SK-N-SH (cell line): ENCODE results near the gene NUMB. TPM values are rescaled to one million over a fixed set of nuclear protein-coding genes. Genes with fewer than 3 reads are reported as not detected.

Experiments used
- CTCF ChIA-PET: fragments of 300-600, 350-600 bp; formaldehyde crosslinking; extraction: SDS; loops from one replicate; lab custom pipeline; 2021; lab: Yijun Ruan, JAX
- POLR2A ChIA-PET: fragments of 350-600 bp; sonication (Branson Sonifier 250); formaldehyde crosslinking; extraction: SDS; loops from one replicate; lab custom pipeline; 2020; ENCODE audit warnings: antibody characterized with exemption, inconsistent platforms; lab: Yijun Ruan, JAX
- DNase-seq: peaks from one replicate; pipeline ENCODE4 v3.0.0; 2012
- H2AFZ ChIP-seq: fragments of 200-600 bp; sonication (generic); 2 replicates; pipeline ENCODE4 v1.8.1; 2016; ENCODE audit warnings: antibody characterized with exemption, mild to moderate bottlenecking, low read depth
- H3F3A ChIP-seq: fragments of 200-600 bp; sonication (generic); replicated peaks from 2 replicates; pipeline ENCODE3; 2016; ENCODE audit warnings: antibody characterized with exemption, mild to moderate bottlenecking; ENCODE audit not compliant: insufficient read depth
- H3K27ac ChIP-seq, 2 experiments: fragments of 200-500 bp in 1 of 2; fragments of 200-600 bp in 1 of 2; sonication (Bioruptor generic) in 1 of 2; sonication (generic), shearing (Covaris generic) in 1 of 2; 2 replicates each; pipeline versions ENCODE4 v1.5.1 to v1.6.1; 2014 to 2016; ENCODE audit warnings: low read depth in 2 of 2, inconsistent platforms in 1 of 2, low read length in 1 of 2, mild to moderate bottlenecking in 1 of 2, mixed read lengths in 1 of 2
- H3K27me3 ChIP-seq: fragments of 200-600 bp; sonication (generic), shearing (Covaris generic); 2 replicates; pipeline ENCODE4 v1.6.1; 2016; ENCODE audit warnings: mixed run types; ENCODE audit not compliant: insufficient read depth
- H3K36me3 ChIP-seq, 2 experiments: fragments of 200-500 bp in 1 of 2; fragments of 200-600 bp in 1 of 2; sonication (Bioruptor generic) in 1 of 2; sonication (generic) in 1 of 2; replicated peaks in 1 of 2; 2 replicates each; pipeline versions ENCODE3 to v1.5.1; 2014 to 2016; ENCODE audit warnings: low read length in 1 of 2, mild to moderate bottlenecking in 1 of 2; ENCODE audit not compliant: insufficient read depth in 2 of 2, control insufficient read depth in 1 of 2
- H3K4me1 ChIP-seq, 2 experiments: fragments of 200-500 bp in 1 of 2; fragments of 200-600 bp in 1 of 2; sonication (Bioruptor generic) in 1 of 2; sonication (generic), shearing (Covaris generic) in 1 of 2; 2 replicates each; pipeline versions ENCODE4 v1.5.1 to v1.6.1; 2014 to 2016; ENCODE audit warnings: low read depth in 1 of 2, low read length in 1 of 2, mixed run types in 1 of 2; ENCODE audit not compliant: insufficient read depth in 2 of 2, control insufficient read depth in 1 of 2
- H3K4me2 ChIP-seq: fragments of 200-600 bp; sonication (generic), shearing (Covaris generic); 2 replicates; pipeline ENCODE4 v1.6.1; 2017; ENCODE audit warnings: mixed run types
- H3K4me3 ChIP-seq, 2 experiments: fragments of 200-500 bp in 1 of 2; fragments of 200-600 bp in 1 of 2; sonication (Bioruptor generic) in 1 of 2; sonication (generic), shearing (Covaris generic) in 1 of 2; 2 replicates each; pipeline versions ENCODE4 v1.5.1 to v1.8.1; 2014 to 2016; ENCODE audit warnings: low read depth in 2 of 2, inconsistent platforms in 1 of 2, low read length in 1 of 2, mild to moderate bottlenecking in 1 of 2, mixed read lengths in 1 of 2, moderate library complexity in 1 of 2
- H3K79me2 ChIP-seq: fragments of 200-600 bp; sonication (generic); 2 replicates; pipeline ENCODE4 v1.8.1; 2017; ENCODE audit warnings: mild to moderate bottlenecking; ENCODE audit not compliant: insufficient read depth
- H3K9ac ChIP-seq: fragments of 200-600 bp; sonication (generic); 2 replicates; pipeline ENCODE4 v1.6.1; 2017; ENCODE audit warnings: mixed run types
- H3K9me2 ChIP-seq: fragments of 200-600 bp; sonication (generic); 2 replicates; pipeline ENCODE4 v1.6.1; 2017; ENCODE audit warnings: mixed run types
- H3K9me3 ChIP-seq: fragments of 200-600 bp; sonication (generic); 2 replicates; pipeline ENCODE4 v1.6.1; 2017; ENCODE audit warnings: mixed run types, mild to moderate bottlenecking, moderate library complexity
- H4K20me1 ChIP-seq: fragments of 200-600 bp; sonication (generic); 2 replicates; pipeline ENCODE4 v1.6.1; 2017; ENCODE audit warnings: mild to moderate bottlenecking, mixed run types; ENCODE audit not compliant: insufficient read depth
- ELF1 ChIP-seq: IDR thresholded peaks from 2 replicates; pipeline ENCODE4 v1.4.0; 2012
- FOSL2 ChIP-seq: IDR thresholded peaks from 2 replicates; pipeline ENCODE4 v1.4.0; 2012; ENCODE audit warnings: low read depth, mild to moderate bottlenecking, moderate library complexity, borderline replicate concordance
- FOXJ3 ChIP-seq: sonication (generic); formaldehyde crosslinking; IDR thresholded peaks from 2 replicates; pipeline ENCODE4 v1.5.1; 2020; ENCODE audit warnings: mild to moderate bottlenecking, missing genetic modification reagents
- FOXM1 ChIP-seq: IDR thresholded peaks from 2 replicates; pipeline ENCODE4 v1.4.0; 2012; ENCODE audit warnings: low read depth, mild to moderate bottlenecking
- GABPA ChIP-seq: IDR thresholded peaks from 2 replicates; pipeline ENCODE4 v1.4.0; 2012; ENCODE audit warnings: low read depth, mild to moderate bottlenecking
- GATA2 ChIP-seq: sonication (generic); formaldehyde crosslinking; IDR thresholded peaks from 2 replicates; pipeline ENCODE4 v1.5.0; 2020; ENCODE audit warnings: mild to moderate bottlenecking, missing genetic modification reagents
- JUND ChIP-seq: IDR thresholded peaks from 2 replicates; pipeline ENCODE4 v1.4.0; 2012
- MAX ChIP-seq: IDR thresholded peaks from 2 replicates; pipeline ENCODE4 v1.4.0; 2012; ENCODE audit warnings: low read depth
- MEF2A ChIP-seq: IDR thresholded peaks from 2 replicates; pipeline ENCODE4 v1.4.0; 2012; ENCODE audit warnings: low read depth, borderline replicate concordance
- MXI1 ChIP-seq: IDR thresholded peaks from 2 replicates; pipeline ENCODE4 v1.6.1; 2012; ENCODE audit warnings: mild to moderate bottlenecking, low read depth, low read length, improper control_type of control experiment
- NFIC ChIP-seq: IDR thresholded peaks from 2 replicates; pipeline ENCODE4 v1.4.0; 2012; ENCODE audit warnings: borderline replicate concordance
- PBX3 ChIP-seq: IDR thresholded peaks from 2 replicates; pipeline ENCODE4; 2012
- POLR2AphosphoS5 ChIP-seq: IDR thresholded peaks from 2 replicates; pipeline ENCODE4 v1.6.1; 2012; ENCODE audit warnings: low read depth, low read length
- RAD21 ChIP-seq: IDR thresholded peaks from 2 replicates; pipeline ENCODE4 v1.6.1; 2012; ENCODE audit warnings: mild to moderate bottlenecking, low read length
- RFX5 ChIP-seq: IDR thresholded peaks from 2 replicates; pipeline ENCODE4 v1.6.1; 2012; ENCODE audit warnings: mild to moderate bottlenecking, improper control_type of control experiment, low read length
- SIN3A ChIP-seq: IDR thresholded peaks from 2 replicates; pipeline ENCODE4 v1.6.1; 2012; ENCODE audit warnings: low read depth, mild to moderate bottlenecking, low read length, moderate library complexity, borderline replicate concordance
- USF1 ChIP-seq: IDR thresholded peaks from 2 replicates; pipeline ENCODE4 v1.4.0; 2012; ENCODE audit warnings: low read depth, borderline replicate concordance
- YY1 ChIP-seq: IDR thresholded peaks from 2 replicates; pipeline ENCODE4 v1.4.0; 2012; ENCODE audit warnings: low read depth, mild to moderate bottlenecking
- WGBS: methylation state at CpG from one replicate; pipeline ENCODE4 v1.1.6; 2017; ENCODE audit warnings: low lambda C conversion rate; 5-methylcytosine and 5-hydroxymethylcytosine counted together
- polyA plus RNA-seq, 3 experiments: library from polyadenylated mRNA; depleted of rRNA; stranded (reverse); fragments of >200 nt; gene quantifications; 2 replicates each; pipeline ENCODE4 v1.2.3, GENCODE V29; 2012
- TF ChIP-seq, protein P1 (sequence below): IDR thresholded peaks from 2 replicates; pipeline ENCODE4 v1.4.0; 2012; ENCODE audit warnings: low read depth, borderline replicate concordance
- TF ChIP-seq, protein P2 (sequence below): fragments of 150-350 bp; IDR thresholded peaks from 2 replicates; pipeline ENCODE4 v1.6.1; 2017; ENCODE audit warnings: antibody characterized with exemption, low read length, low read depth, borderline replicate concordance
- TF ChIP-seq, protein P3 (sequence below): fragments of 150-350 bp; IDR thresholded peaks from 2 replicates; pipeline ENCODE4 v1.6.1; 2016; ENCODE audit warnings: mild to moderate bottlenecking, low read depth, low read length

NUMB gene
- polyA plus RNA-seq, 1 of the 3 experiments (the other 2 are of a cell fraction) = 58.4 TPM

- H3K27ac ChIP-seq = no peak overlapping the region
- TF ChIP-seq NFIC (no peak), PBX3 (no peak), FOXJ3 (CRISPR knock-in tag) (no peak), MEF2A (no peak), YY1 (no peak), POLR2AphosphoS5 (no peak), RAD21 (no peak)
- TF ChIP-seq, protein P1, sequence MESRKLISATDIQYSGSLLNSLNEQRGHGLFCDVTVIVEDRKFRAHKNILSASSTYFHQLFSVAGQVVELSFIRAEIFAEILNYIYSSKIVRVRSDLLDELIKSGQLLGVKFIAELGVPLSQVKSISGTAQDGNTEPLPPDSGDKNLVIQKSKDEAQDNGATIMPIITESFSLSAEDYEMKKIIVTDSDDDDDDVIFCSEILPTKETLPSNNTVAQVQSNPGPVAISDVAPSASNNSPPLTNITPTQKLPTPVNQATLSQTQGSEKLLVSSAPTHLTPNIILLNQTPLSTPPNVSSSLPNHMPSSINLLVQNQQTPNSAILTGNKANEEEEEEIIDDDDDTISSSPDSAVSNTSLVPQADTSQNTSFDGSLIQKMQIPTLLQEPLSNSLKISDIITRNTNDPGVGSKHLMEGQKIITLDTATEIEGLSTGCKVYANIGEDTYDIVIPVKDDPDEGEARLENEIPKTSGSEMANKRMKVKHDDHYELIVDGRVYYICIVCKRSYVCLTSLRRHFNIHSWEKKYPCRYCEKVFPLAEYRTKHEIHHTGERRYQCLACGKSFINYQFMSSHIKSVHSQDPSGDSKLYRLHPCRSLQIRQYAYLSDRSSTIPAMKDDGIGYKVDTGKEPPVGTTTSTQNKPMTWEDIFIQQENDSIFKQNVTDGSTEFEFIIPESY = no peak
- no peak overlapping the region for H2AFZ ChIP-seq
- no peaks in the 10 kb centered on the region for H3K27me3 ChIP-seq
- no peaks in the 10 kb centered on the region for H3K9me2 ChIP-seq
- DNase-seq = no peak
- H3K4me2 ChIP-seq = no peak overlapping the region
- CTCF ChIA-PET = interaction anchor here (0.5 to 1.4 kb wide), 4 partner anchors 13 to 217 kb away, joined by 3 to 5 read pairs (median 3); no protein-coding TSS in a partner anchor
- no peaks in the 10 kb centered on the region for H3K36me3 ChIP-seq
- H3K79me2 ChIP-seq = no peaks in the 10 kb centered on the region
- no peak overlapping the region for H3K4me3 ChIP-seq
- no peaks in the 10 kb centered on the region for H3K9me3 ChIP-seq
- no peak overlapping the region for H3K9ac ChIP-seq
- WGBS = 87% methylated on average over 6 of the region's 6 CpGs
- no peaks in the 10 kb centered on the region for H3K4me1 ChIP-seq
- H3F3A ChIP-seq = no peaks in the 10 kb centered on the region
- POLR2A ChIA-PET = no interaction called here
- H4K20me1 ChIP-seq = no peaks in the 10 kb centered on the region
Observed at GRCh38 chr14:73477618-73478266, 19.4 kb upstream of the NUMB start.

- WGBS = 80% methylated on average over 3 of the region's 3 CpGs
- CTCF ChIA-PET = interaction anchor here (1.2 to 11.5 kb wide), 2 partner anchors 181 to 182 kb away, joined by 5 to 179 read pairs; no protein-coding TSS in a partner anchor
- POLR2A ChIA-PET = interaction anchor here (0.6 kb wide), 1 partner anchor 309 kb away, joined by 3 read pairs; no protein-coding TSS in a partner anchor
- Histone ChIP-seq H3K36me3 (no peaks in the 10 kb centered on the region), H3K4me1 (no peaks in the 10 kb centered on the region), H3K9me3 (no peaks in the 10 kb centered on the region), H2AFZ (no peak overlapping the region), H3K9ac (no peak overlapping the region), H3K79me2 (no peaks in the 10 kb centered on the region), H3K27me3 (no peaks in the 10 kb centered on the region), H4K20me1 (no peaks in the 10 kb centered on the region), H3F3A (no peaks in the 10 kb centered on the region), H3K4me2 (no peak overlapping the region), H3K4me3 (no peak overlapping the region), H3K27ac (no peak overlapping the region), H3K9me2 (no peaks in the 10 kb centered on the region)
- DNase-seq = no peak
- TF ChIP-seq, protein P2, sequence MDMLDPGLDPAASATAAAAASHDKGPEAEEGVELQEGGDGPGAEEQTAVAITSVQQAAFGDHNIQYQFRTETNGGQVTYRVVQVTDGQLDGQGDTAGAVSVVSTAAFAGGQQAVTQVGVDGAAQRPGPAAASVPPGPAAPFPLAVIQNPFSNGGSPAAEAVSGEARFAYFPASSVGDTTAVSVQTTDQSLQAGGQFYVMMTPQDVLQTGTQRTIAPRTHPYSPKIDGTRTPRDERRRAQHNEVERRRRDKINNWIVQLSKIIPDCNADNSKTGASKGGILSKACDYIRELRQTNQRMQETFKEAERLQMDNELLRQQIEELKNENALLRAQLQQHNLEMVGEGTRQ = no peak
- no peak for TF ChIP-seq FOSL2
- TF ChIP-seq MAX = no peak
- no peak for TF ChIP-seq RFX5
- no peak for TF ChIP-seq SIN3A
- TF ChIP-seq FOXM1 = no peak
- TF ChIP-seq GATA2 (CRISPR knock-in tag) = no peak
- TF ChIP-seq GABPA = no peak
- no peak for TF ChIP-seq MEF2A
- TF ChIP-seq JUND = no peak
- TF ChIP-seq ELF1 = no peak
- no peak for TF ChIP-seq USF1
- TF ChIP-seq MXI1 = no peak
- TF ChIP-seq, protein P3, sequence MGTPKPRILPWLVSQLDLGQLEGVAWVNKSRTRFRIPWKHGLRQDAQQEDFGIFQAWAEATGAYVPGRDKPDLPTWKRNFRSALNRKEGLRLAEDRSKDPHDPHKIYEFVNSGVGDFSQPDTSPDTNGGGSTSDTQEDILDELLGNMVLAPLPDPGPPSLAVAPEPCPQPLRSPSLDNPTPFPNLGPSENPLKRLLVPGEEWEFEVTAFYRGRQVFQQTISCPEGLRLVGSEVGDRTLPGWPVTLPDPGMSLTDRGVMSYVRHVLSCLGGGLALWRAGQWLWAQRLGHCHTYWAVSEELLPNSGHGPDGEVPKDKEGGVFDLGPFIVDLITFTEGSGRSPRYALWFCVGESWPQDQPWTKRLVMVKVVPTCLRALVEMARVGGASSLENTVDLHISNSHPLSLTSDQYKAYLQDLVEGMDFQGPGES = no peak
Observed at GRCh38 chr14:73476451-73476931, 18.1 kb upstream of the NUMB start.
